Measurements from ENCODE around the gene UROS. TPM values are rescaled to one million over a fixed set of nuclear protein-coding genes. Genes with fewer than 3 reads are reported as not detected.

Gene UROS
- total and polyA plus RNA-seq, 2 donors (not counting 3 experiments of a cell fraction or from before 2014, with no cell fraction given): 38.4 to 42.0 TPM

DNA sequence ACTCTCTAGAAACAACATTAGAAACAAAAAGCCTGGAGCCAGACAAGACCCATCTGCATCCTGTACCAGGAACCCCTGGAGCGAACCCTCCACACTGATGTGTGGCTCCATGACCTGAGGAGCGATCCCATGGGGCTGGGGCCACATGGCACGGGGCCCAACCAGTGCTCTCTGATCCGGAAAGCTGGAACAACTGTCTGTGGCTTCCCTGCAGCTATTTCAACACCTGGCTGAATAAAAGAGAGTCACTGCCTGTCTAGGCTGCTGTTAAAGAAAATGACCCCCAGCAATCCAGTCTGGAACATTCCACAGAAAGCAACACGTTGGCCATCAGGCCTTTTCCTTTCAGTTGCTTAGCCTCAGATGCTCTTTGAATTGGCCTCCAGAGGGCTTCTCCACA, 20.9 kb downstream of the UROS start:
- Histone ChIP-seq H3K9me3 (replicated peaks; ENCODE audit: control insufficient read depth, insufficient read depth, low read length) (no peaks in the 10 kb centered on the region), H3K27me3 (ENCODE audit: control insufficient read depth in 2 of 2, insufficient read depth in 2 of 2, low read length in 2 of 2) (no peaks in the 10 kb centered on the region), H3K9ac (replicated peaks; ENCODE audit: extremely low read depth, insufficient read depth, low read length) (no peak overlapping the region), H3K4me2 (ENCODE audit: insufficient read depth, low read length) (no peak overlapping the region), H3K4me3 (replicated peaks in 1 of 3; ENCODE audit: insufficient read depth in 1 of 3, low read depth in 1 of 3, low read length in 3 of 3) (no peak overlapping the region), H3K79me2 (ENCODE audit: control insufficient read depth, insufficient read depth, low read length) (no peaks in the 10 kb centered on the region), H3K9me1 (replicated peaks; ENCODE audit: control insufficient read depth, extremely low read depth, insufficient read depth, low read length) (no peaks in the 10 kb centered on the region), H2AFZ (ENCODE audit: low read depth, low read length) (no peak overlapping the region), H3K4me1 (ENCODE audit: control insufficient read depth, extremely low read depth, insufficient read depth, low read length) (no peaks in the 10 kb centered on the region), H4K20me1 (replicated peaks; ENCODE audit: control insufficient read depth, extremely low read depth, insufficient read depth, low read length) (no peaks in the 10 kb centered on the region), H3K27ac (ENCODE audit: insufficient read depth, low read depth, low read length) (no peak overlapping the region), H3K36me3 (ENCODE audit: control insufficient read depth in 2 of 2, extremely low read depth in 1 of 2, insufficient read depth in 2 of 2, low read length in 2 of 2) (peaks cover 3 to 8% of the 10 kb centered on the region in 2 experiments)
- dilution Hi-C loops (cut with MboI; ENCODE audit: extremely low pct_ligation_motif_present, low sequenced_read_pairs) (no loop called here), intact Hi-C loops (cut with micrococcal nuclease) (no loop called here)
- no TSS peak for BruUV-seq (replicated peaks)
- ChIA-PET CTCF (no interaction called here), POLR2A (no interaction called here)
- FAIRE-seq (no peak), DNase-seq (ENCODE audit: low read depth, low spot score) (no peak)
- TF ChIP-seq POLR2A (IDR thresholded peaks at IDR 0.05; ENCODE audit: low read depth, low read length): no peak
- TF ChIP-seq POLR2AphosphoS5 (IDR thresholded peaks at IDR 0.05; ENCODE audit: insufficient read depth, low read depth, low read length): no peak
- TF ChIP-seq FOS (IDR thresholded peaks at IDR 0.05; ENCODE audit: borderline replicate concordance, insufficient read depth, low read length): no peak
- TF ChIP-seq JUN (IDR thresholded peaks at IDR 0.05; ENCODE audit: borderline replicate concordance, insufficient read depth, insufficient read length, low read depth): no peak
- no peak for TF ChIP-seq MYC (IDR thresholded peaks at IDR 0.05; ENCODE audit: low read depth, low read length)
- no peak for TF ChIP-seq EZH2 (IDR thresholded peaks at IDR 0.05; ENCODE audit: borderline replicate concordance, low read depth, low read length, severe bottlenecking)
- TF ChIP-seq, protein P1, sequence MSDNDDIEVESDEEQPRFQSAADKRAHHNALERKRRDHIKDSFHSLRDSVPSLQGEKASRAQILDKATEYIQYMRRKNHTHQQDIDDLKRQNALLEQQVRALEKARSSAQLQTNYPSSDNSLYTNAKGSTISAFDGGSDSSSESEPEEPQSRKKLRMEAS (IDR thresholded peaks at IDR 0.05; ENCODE audit: insufficient read depth, insufficient read length): no peak
- no peak for TF ChIP-seq GATA2 (IDR thresholded peaks at IDR 0.05; ENCODE audit: insufficient read depth, insufficient read length, low read depth, low read length)
- no peak for TF ChIP-seq CTCF (IDR thresholded peaks at IDR 0.05; ENCODE audit: extremely low read depth in 1 of 2, insufficient read depth in 1 of 2, low read depth in 1 of 2, low read length in 2 of 2)

Data from endothelial cell of umbilical vein (primary cell).